Measurements from ENCODE around the gene AUTS2. TPM values are rescaled to one million over a fixed set of nuclear protein-coding genes. Genes with fewer than 3 reads are reported as not detected.

AUTS2 gene
- total RNA-seq, 1 experiment from 2014 or later, result 2.5 TPM

- TF ChIP-seq REST (IDR thresholded peaks at IDR 0.05; ENCODE audit: insufficient read depth in 1 of 2, low read depth in 2 of 2, low read length in 1 of 2), result no peak
- no peak for TF ChIP-seq SIN3A (IDR thresholded peaks at IDR 0.05; ENCODE audit: borderline replicate concordance, insufficient read depth, low read depth, low read length)
- no peak for TF ChIP-seq CTCF (IDR thresholded peaks at IDR 0.05)
- no peak for DNase-seq (ENCODE audit: low read depth, low spot score)
- in situ Hi-C loops (cut with HindIII; ENCODE audit: low pct_unique_long_range_greater_than_20kb, low sequenced_read_pairs), result no loop called here
- H3K9me3 ChIP-seq (ENCODE audit: control insufficient read depth, insufficient read depth, low read depth, low read length), result no peaks in the 10 kb centered on the region
- intact Hi-C loops (cut with micrococcal nuclease; ENCODE audit: unreplicated experiment), result no loop called here
- CTCF ChIA-PET, result no interaction called here
- H3K4me1 ChIP-seq (ENCODE audit: control insufficient read depth, insufficient read depth, low read length), result no peaks in the 10 kb centered on the region
- H3K4me3 ChIP-seq (ENCODE audit: low read depth in 2 of 2, low read length in 2 of 2), result no peak overlapping the region
- POLR2A ChIA-PET, result no interaction called here
- no TSS peak for BruUV-seq (replicated peaks)
- no peaks in the 10 kb centered on the region for H3K36me3 ChIP-seq (ENCODE audit: control insufficient read depth, insufficient read depth, low read length)
- no peak for ATAC-seq
- no peak overlapping the region for H3K27ac ChIP-seq (ENCODE audit: low read length)
- H3K27me3 ChIP-seq (ENCODE audit: control insufficient read depth, insufficient read depth, low read length), result no peaks in the 10 kb centered on the region
Observed at GRCh38 chr7:70790215-70791073, 1192.2 kb downstream of the AUTS2 start.

- Histone ChIP-seq H3K9me3 (ENCODE audit: control insufficient read depth, insufficient read depth, low read depth, low read length) (no peaks in the 10 kb centered on the region), H3K4me1 (ENCODE audit: control insufficient read depth, insufficient read depth, low read length) (no peaks in the 10 kb centered on the region), H3K4me3 (ENCODE audit: low read depth in 2 of 2, low read length in 2 of 2) (no peak overlapping the region), H3K36me3 (ENCODE audit: control insufficient read depth, insufficient read depth, low read length) (no peaks in the 10 kb centered on the region), H3K27ac (ENCODE audit: low read length) (no peak overlapping the region), H3K27me3 (ENCODE audit: control insufficient read depth, insufficient read depth, low read length) (no peaks in the 10 kb centered on the region)
- intact Hi-C loops (cut with micrococcal nuclease; ENCODE audit: unreplicated experiment), result no loop called here
- no peak for DNase-seq (ENCODE audit: low read depth, low spot score)
- no peak for TF ChIP-seq REST (IDR thresholded peaks at IDR 0.05; ENCODE audit: insufficient read depth in 1 of 2, low read depth in 2 of 2, low read length in 1 of 2)
- no peak for TF ChIP-seq POLR2AphosphoS5 (IDR thresholded peaks at IDR 0.05; ENCODE audit: low read depth, low read length)
- TF ChIP-seq SIN3A (IDR thresholded peaks at IDR 0.05; ENCODE audit: borderline replicate concordance, insufficient read depth, low read depth, low read length), result no peak
- no peak for TF ChIP-seq CTCF (IDR thresholded peaks at IDR 0.05)
- no peak for TF ChIP-seq TCF7L2 (IDR thresholded peaks at IDR 0.05; ENCODE audit: low read depth, low read length)
- ChIA-PET POLR2A (no interaction called here), CTCF (no interaction called here)
- no TSS peak for BruUV-seq (replicated peaks)
- ATAC-seq, result no peak
- in situ Hi-C loops (cut with HindIII; ENCODE audit: low pct_unique_long_range_greater_than_20kb, low sequenced_read_pairs), result no loop called here
Observed at GRCh38 chr7:70791341-70791740, 1193.1 kb downstream of the AUTS2 start.

All from Panc1 (cell line).